DMS53 treated with DMSO at 0.1 percent for 48 hours (cell line): ENCODE results near the gene AP1M1.

Source experiments
- DNase-seq: peaks from one replicate; lab custom pipeline; 2025; ENCODE audit not compliant: unreplicated experiment; lab: John Stamatoyannopoulos, UW

Gene AP1M1

DNA sequence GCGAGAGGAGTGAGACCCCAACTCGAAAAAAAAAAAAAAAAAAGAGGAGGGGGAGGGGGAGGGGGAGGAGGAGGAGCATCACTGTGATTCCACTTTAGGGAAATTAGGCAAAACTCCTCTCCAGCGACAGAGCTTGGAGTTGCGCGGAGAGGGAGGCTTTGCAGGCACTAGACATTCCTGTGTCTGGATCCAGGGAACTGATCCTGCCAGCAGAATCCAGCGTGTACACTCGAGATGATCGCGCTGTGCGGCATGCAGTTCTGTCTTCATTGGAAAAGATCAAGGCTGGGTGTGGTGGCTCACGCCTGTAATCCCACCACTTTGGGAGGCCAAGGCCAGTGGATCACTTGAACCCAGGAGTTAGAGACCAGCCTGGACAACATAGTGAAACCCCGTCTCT is 97.3 kb downstream of the AP1M1 start:
- no peak for DNase-seq
